ENCODE results near the gene SEC16A. TPM values are rescaled to one million over a fixed set of nuclear protein-coding genes. Genes with fewer than 3 reads are reported as not detected.

Gene SEC16A
- total RNA-seq, 2 experiments from 2014 or later: 23.7 to 60.1 TPM

DNA sequence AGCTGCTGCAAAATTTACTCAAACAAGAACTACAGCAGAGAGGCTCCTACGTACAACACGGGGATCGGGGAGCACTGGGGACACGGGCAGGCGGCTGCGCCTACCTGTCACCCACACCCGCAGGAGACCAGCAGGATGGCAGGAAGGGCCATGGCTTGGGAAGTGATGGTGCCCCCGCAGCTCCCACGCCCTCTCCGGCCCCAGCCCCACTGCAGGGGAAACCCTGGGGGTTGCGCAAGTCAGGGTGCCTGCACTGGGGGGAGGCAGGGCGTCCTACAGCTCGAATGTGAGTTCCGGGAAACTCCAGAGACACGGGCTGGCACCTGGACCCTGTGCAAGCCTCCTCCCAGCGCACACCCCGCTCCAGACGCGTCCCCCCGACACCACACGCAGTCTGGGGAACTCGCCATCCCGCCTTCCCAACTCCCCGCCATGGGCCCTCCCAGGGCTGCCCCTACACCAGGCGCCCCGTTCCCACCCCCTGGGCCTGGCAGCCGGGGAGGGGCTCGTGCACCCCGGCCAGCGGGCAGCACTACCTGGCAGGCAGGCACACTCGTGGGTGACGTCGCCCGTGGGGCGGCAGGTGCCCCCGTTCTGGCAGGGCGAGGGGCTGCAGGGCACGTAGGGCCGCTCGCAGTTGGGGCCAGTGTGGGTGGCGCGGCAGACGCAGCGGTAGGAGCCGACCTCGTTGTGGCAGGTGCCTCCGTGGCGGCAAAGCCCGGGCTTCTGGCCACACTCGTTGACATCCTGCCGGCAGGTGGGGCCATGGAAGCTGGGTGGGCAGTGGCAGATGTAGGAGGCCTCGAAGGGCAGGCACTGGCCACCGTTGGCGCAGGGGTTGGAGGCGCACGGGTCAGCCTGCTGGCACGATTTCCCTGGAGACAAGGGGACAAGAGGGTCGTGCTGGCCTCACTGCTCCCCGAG is 39.7 kb upstream of the SEC16A start:
- no peaks in the 10 kb centered on the region for H3K4me1 ChIP-seq (ENCODE audit: insufficient read depth, low read length, poor library complexity, severe bottlenecking)
- H4K20me1 ChIP-seq (ENCODE audit: insufficient read depth, low read length): no peaks in the 10 kb centered on the region; the same call in 1 of the 2 replicates
- no peak overlapping the region for H2AFZ ChIP-seq (ENCODE audit: low read length)
- POLR2A ChIA-PET: no interaction called here
- H3K36me3 ChIP-seq (ENCODE audit: insufficient read depth, low read length): peaks cover 13% of the 10 kb centered on the region; the same call in 1 of the 2 replicates
- CTCF ChIA-PET (ENCODE audit: unreplicated experiment): no interaction called here
- H3K9me3 ChIP-seq (ENCODE audit: low read length): no peaks in the 10 kb centered on the region
- intact Hi-C loops (cut with micrococcal nuclease; ENCODE audit: unreplicated experiment): no loop called here
- TF ChIP-seq EZH2phosphoT487 (IDR thresholded peaks at IDR 0.05; ENCODE audit: borderline replicate concordance, low read depth, low read length): no peak
- TF ChIP-seq, protein P1, sequence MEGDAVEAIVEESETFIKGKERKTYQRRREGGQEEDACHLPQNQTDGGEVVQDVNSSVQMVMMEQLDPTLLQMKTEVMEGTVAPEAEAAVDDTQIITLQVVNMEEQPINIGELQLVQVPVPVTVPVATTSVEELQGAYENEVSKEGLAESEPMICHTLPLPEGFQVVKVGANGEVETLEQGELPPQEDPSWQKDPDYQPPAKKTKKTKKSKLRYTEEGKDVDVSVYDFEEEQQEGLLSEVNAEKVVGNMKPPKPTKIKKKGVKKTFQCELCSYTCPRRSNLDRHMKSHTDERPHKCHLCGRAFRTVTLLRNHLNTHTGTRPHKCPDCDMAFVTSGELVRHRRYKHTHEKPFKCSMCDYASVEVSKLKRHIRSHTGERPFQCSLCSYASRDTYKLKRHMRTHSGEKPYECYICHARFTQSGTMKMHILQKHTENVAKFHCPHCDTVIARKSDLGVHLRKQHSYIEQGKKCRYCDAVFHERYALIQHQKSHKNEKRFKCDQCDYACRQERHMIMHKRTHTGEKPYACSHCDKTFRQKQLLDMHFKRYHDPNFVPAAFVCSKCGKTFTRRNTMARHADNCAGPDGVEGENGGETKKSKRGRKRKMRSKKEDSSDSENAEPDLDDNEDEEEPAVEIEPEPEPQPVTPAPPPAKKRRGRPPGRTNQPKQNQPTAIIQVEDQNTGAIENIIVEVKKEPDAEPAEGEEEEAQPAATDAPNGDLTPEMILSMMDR (conservative IDR thresholded peaks at IDR 0.05; ENCODE audit: low read length): no peak
- H3K79me2 ChIP-seq (ENCODE audit: insufficient read depth, low read depth, low read length): no peaks in the 10 kb centered on the region
- H3K27ac ChIP-seq (ENCODE audit: low read depth, low read length, poor library complexity, severe bottlenecking): no peak overlapping the region
- no peak overlapping the region for H3K4me3 ChIP-seq (ENCODE audit: low read depth, low read length, poor library complexity, severe bottlenecking)
- no peaks in the 10 kb centered on the region for H3K9me2 ChIP-seq (ENCODE audit: insufficient read depth, low read length)
- no peak for DNase-seq (ENCODE audit: low spot score)
- no peak overlapping the region for H3K4me2 ChIP-seq (ENCODE audit: low read length)
- no TSS peak for BruUV-seq (replicated peaks)

DNA sequence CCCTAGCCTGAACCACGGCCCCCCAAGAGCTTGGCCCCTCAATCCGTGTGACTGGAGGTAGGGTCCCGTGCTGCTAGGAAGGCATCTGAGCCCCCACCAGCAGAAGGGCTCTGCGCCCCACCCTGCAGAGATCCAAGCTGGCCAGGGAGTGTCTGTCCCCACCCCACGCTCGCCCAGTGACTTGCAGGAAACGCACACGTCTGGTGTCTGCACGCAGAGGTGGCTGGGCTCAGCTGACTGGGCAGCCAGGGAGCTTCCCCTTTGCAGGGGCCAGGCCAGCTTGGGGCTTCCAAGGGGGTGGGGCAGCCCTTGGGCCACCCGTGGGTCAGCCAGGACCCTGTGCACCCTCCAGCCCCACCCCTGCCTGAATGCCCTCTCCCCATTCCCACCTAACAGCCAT is 38.7 kb upstream of the SEC16A start:
- no peaks in the 10 kb centered on the region for H3K4me1 ChIP-seq (ENCODE audit: insufficient read depth, low read length, poor library complexity, severe bottlenecking)
- intact Hi-C loops (cut with micrococcal nuclease; ENCODE audit: unreplicated experiment): no loop called here
- no TSS peak for BruUV-seq (replicated peaks)
- no peaks in the 10 kb centered on the region; the same call in 1 of the 2 replicates for H4K20me1 ChIP-seq (ENCODE audit: insufficient read depth, low read length)
- H3K9me3 ChIP-seq (ENCODE audit: low read length): no peaks in the 10 kb centered on the region
- no peak for DNase-seq (ENCODE audit: low spot score)
- H3K36me3 ChIP-seq (ENCODE audit: insufficient read depth, low read length): peaks cover 13% of the 10 kb centered on the region; the same call in 1 of the 2 replicates
- H3K4me2 ChIP-seq (ENCODE audit: low read length): no peak overlapping the region
- POLR2A ChIA-PET: interaction anchor here (0.5 kb wide), 1 partner anchor 404 kb away, joined by 3 read pairs; no protein-coding TSS in a partner anchor
- TF ChIP-seq, protein P1 (conservative IDR thresholded peaks at IDR 0.05; ENCODE audit: low read length): no peak
- TF ChIP-seq EZH2phosphoT487 (IDR thresholded peaks at IDR 0.05; ENCODE audit: borderline replicate concordance, low read depth, low read length): no peak
- CTCF ChIA-PET (ENCODE audit: unreplicated experiment): no interaction called here
- H2AFZ ChIP-seq (ENCODE audit: low read length): no peak overlapping the region
- no peaks in the 10 kb centered on the region for H3K79me2 ChIP-seq (ENCODE audit: insufficient read depth, low read depth, low read length)
- no peak overlapping the region for H3K4me3 ChIP-seq (ENCODE audit: low read depth, low read length, poor library complexity, severe bottlenecking)
- no peak overlapping the region for H3K27ac ChIP-seq (ENCODE audit: low read depth, low read length, poor library complexity, severe bottlenecking)
- H3K9me2 ChIP-seq (ENCODE audit: insufficient read depth, low read length): no peaks in the 10 kb centered on the region

DNA sequence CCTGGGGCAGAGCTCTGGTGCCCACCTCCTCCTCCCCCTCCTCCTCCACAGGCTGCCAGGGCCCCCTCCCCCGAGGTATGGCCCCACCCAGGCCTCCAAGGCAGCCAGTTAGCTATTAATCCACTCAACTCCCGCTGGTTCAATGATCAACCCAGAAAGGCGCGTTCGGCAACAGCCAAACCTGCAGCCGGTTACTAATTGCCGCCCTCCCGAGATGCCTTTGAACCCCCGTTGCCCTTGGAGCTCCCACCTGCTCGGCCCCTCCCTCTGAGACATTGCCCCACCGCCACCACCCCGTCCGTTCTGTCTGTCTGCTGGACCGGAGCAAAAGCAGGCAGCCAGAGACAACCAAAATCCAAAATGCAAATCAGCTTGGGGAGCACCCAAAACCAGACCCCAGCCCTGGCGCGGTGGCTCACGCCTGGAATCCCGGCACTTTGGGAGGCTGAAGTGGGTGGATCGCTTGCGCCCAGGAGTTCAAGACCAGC is 37.3 kb upstream of the SEC16A start:
- Histone ChIP-seq H4K20me1 (ENCODE audit: insufficient read depth, low read length) (no peaks in the 10 kb centered on the region), H3K36me3 (ENCODE audit: insufficient read depth, low read length) (peaks cover 13% of the 10 kb centered on the region; the same call in 1 of the 2 replicates), H2AFZ (ENCODE audit: low read length) (no peak overlapping the region), H3K4me1 (ENCODE audit: insufficient read depth, low read length, poor library complexity, severe bottlenecking) (no peaks in the 10 kb centered on the region), H3K9me2 (ENCODE audit: insufficient read depth, low read length) (no peaks in the 10 kb centered on the region), H3K9me3 (ENCODE audit: low read length) (no peaks in the 10 kb centered on the region), H3K27ac (ENCODE audit: low read depth, low read length, poor library complexity, severe bottlenecking) (no peak overlapping the region), H3K4me2 (ENCODE audit: low read length) (no peak overlapping the region), H3K79me2 (ENCODE audit: insufficient read depth, low read depth, low read length) (no peaks in the 10 kb centered on the region), H3K4me3 (ENCODE audit: low read depth, low read length, poor library complexity, severe bottlenecking) (no peak overlapping the region)
- POLR2A ChIA-PET: interaction anchor here (0.6 kb wide), 1 partner anchor 18 kb away, joined by 3 read pairs; no protein-coding TSS in a partner anchor
- no TSS peak for BruUV-seq (replicated peaks)
- no peak for DNase-seq (ENCODE audit: low spot score)
- intact Hi-C loops (cut with micrococcal nuclease; ENCODE audit: unreplicated experiment): no loop called here
- CTCF ChIA-PET (ENCODE audit: unreplicated experiment): no interaction called here
- TF ChIP-seq, protein P1 (conservative IDR thresholded peaks at IDR 0.05; ENCODE audit: low read length): no peak
- TF ChIP-seq EZH2phosphoT487 (IDR thresholded peaks at IDR 0.05; ENCODE audit: borderline replicate concordance, low read depth, low read length): no peak

Data from OCI-LY7 (cell line).